ENCODE results near the gene BTNL2.
"Not testable (repeated sequence)": the region's sequence is repeated elsewhere in the genome, so short reads cannot be mapped to it uniquely, and the experiment has no call there.

BTNL2 gene

DNA sequence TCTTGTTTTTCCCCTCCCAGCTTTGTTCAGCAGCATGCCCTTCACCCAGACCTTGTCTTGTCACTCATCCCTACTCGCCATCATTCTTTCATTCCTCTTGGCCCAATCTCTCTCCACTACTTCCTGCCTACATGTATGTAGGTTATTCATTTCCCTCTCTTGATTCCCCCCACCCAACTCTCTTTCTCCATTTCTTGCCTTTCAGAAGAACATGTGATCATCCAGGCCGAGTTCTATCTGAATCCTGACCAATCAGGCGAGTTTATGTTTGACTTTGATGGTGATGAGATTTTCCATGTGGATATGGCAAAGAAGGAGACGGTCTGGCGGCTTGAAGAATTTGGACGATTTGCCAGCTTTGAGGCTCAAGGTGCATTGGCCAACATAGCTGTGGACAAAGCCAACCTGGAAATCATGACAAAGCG is 35.3 kb upstream of the BTNL2 start:
- H3K4me3 ChIP-seq (replicated peaks; ENCODE audit: low read depth, low read length): no peak overlapping the region
- TF ChIP-seq, protein P1, sequence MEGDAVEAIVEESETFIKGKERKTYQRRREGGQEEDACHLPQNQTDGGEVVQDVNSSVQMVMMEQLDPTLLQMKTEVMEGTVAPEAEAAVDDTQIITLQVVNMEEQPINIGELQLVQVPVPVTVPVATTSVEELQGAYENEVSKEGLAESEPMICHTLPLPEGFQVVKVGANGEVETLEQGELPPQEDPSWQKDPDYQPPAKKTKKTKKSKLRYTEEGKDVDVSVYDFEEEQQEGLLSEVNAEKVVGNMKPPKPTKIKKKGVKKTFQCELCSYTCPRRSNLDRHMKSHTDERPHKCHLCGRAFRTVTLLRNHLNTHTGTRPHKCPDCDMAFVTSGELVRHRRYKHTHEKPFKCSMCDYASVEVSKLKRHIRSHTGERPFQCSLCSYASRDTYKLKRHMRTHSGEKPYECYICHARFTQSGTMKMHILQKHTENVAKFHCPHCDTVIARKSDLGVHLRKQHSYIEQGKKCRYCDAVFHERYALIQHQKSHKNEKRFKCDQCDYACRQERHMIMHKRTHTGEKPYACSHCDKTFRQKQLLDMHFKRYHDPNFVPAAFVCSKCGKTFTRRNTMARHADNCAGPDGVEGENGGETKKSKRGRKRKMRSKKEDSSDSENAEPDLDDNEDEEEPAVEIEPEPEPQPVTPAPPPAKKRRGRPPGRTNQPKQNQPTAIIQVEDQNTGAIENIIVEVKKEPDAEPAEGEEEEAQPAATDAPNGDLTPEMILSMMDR (IDR thresholded peaks at IDR 0.05; ENCODE audit: low read depth, low read length, missing control alignments): no peak
- DNase-seq (ENCODE audit: extremely low read depth, low read depth): no peak

DNA sequence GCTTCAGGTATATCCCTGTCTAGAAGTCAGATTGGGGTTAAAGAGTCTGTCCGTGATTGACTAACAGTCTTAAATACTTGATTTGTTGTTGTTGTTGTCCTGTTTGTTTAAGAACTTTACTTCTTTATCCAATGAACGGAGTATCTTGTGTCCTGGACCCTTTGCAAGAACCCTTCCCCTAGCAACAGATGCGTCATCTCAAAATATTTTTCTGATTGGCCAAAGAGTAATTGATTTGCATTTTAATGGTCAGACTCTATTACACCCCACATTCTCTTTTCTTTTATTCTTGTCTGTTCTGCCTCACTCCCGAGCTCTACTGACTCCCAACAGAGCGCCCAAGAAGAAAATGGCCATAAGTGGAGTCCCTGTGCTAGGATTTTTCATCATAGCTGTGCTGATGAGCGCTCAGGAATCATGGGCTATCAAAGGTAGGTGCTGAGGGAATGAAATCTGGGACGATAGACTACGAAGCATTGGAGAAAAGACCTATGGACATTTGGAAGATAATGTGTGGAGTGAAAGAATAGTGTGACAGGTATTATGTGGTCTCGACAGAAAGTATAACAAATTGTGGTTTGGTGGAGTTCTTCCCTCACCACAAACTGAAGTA is 32.7 kb upstream of the BTNL2 start, which contains the start of gene HLA-DRA:
Gene HLA-DRA, plus strand, starts transcription at position 286 of the 613 bp plus-strand sequence. Its CDS starts 64 bp downstream, at position 350.
- TF ChIP-seq, protein P1 (IDR thresholded peaks at IDR 0.05; ENCODE audit: low read depth, low read length, missing control alignments): no peak
- peak; percentile 20 for DNase-seq (ENCODE audit: extremely low read depth, low read depth)
- no peak within 1 kb of the TSS for H3K4me3 ChIP-seq (replicated peaks; ENCODE audit: low read depth, low read length)

DNA sequence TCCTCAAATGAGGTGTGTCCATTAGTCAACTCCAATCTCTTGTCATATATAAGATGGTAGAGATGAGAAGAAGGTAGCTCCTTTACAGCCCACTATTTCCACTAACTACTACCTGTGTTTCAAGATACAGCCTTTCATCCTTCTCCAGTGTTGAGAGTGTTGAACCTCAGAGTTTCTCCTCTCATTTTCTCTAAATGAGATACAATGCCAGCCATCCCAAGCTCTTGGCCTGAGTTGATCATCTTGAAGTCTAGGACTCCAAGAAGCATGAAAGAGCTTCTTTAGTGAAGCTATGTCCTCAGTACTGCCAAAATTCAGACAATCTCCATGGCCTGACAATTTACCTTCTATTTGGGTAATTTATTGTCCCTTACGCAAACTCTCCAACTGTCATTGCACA is 32.2 kb upstream of the BTNL2 start:
- DNase-seq (ENCODE audit: extremely low read depth, low read depth): no peak
- H3K4me3 ChIP-seq (replicated peaks; ENCODE audit: low read depth, low read length): no peak overlapping the region
- TF ChIP-seq, protein P1 (IDR thresholded peaks at IDR 0.05; ENCODE audit: low read depth, low read length, missing control alignments): no peak

DNA sequence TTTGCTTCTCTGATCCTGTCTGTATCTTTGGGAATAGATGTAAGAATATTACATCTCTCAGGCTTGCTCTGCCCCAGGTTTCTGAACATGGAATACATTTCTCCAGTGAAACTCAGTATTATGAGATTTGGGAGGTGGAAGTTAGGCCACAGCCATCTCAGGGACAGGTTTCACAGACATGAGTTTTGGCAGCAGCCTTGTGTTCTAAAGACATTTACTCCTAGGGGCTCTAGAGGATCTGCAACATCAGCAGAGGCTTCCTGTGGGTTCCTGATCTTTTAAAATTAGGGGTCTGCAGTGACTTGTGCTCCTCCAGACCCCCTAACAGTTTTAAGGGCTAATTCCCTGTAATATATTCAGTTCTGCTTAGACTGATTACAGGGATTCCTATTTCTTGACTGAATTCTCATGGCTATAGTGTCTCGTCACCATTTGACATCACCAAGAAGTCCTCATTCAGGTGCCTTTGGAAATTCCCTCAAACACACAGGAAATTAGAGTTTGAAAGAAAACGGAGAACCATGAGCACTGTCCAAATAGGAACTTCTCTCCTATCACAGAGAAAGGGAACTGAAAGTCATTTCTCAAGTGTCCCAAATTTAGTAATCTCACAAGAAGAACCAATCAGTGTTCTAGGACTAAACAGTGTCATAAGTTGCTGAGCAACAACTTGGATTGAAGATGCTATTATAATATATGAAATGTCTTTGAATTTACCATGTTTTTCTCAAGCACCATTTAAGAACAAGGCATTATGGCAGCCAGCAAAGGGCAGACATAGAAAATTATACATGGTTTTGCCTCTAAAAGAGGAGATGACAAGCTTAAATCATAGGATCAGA is 30.2 kb upstream of the BTNL2 start:
- DNase-seq (ENCODE audit: extremely low read depth, low read depth): no peak
- TF ChIP-seq, protein P1 (IDR thresholded peaks at IDR 0.05; ENCODE audit: low read depth, low read length, missing control alignments): no peak
- H3K4me3 ChIP-seq (replicated peaks; ENCODE audit: low read depth, low read length): no peak overlapping the region

DNA sequence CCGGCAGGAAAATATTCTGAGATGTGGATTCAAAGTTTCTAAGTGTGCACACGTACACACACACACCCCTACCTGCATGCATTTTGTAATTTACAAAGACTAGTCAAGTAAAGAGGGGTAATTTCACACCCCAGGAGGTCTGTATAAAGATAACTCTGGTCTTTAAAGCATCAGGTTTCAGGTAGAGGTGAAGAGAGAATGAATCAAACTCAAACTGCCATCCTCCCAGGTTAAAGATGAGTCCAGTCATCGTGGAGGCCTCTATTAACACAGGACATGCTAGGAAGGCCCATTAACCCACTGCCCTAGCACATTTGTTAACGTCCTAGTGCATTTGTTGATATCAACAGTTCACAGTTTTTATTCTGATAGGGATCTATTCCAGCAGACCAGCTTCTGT is 29.2 kb upstream of the BTNL2 start:
- no peak for DNase-seq (ENCODE audit: extremely low read depth, low read depth)

DNA sequence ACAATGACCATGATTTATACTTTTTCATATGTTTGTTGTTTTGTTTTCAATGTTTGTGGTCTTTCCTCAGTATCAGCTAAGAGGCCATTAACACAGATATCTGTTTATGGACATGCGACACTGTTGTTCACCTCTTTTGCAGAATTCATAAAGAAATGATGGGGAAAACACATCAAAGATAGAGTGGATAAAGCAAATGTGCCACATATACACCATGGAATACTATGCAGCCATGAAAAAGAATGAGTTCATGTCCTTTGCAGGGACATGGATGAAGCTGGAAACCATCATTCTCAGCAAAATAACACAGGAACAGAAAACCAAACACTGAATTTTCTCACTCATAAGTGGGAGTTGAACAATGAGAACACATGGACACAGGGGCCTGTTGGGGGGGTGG is 27.0 kb upstream of the BTNL2 start:
- H3K4me3 ChIP-seq (replicated peaks; ENCODE audit: low read depth, low read length); DNase-seq (ENCODE audit: extremely low read depth, low read depth): not testable (repeated sequence)

More for the DNA sequence above, 29.2 kb upstream of the BTNL2 start:
- TF ChIP-seq, protein P1 (IDR thresholded peaks at IDR 0.05; ENCODE audit: low read depth, low read length, missing control alignments): no peak
- no peak overlapping the region for H3K4me3 ChIP-seq (replicated peaks; ENCODE audit: low read depth, low read length)

DNA sequence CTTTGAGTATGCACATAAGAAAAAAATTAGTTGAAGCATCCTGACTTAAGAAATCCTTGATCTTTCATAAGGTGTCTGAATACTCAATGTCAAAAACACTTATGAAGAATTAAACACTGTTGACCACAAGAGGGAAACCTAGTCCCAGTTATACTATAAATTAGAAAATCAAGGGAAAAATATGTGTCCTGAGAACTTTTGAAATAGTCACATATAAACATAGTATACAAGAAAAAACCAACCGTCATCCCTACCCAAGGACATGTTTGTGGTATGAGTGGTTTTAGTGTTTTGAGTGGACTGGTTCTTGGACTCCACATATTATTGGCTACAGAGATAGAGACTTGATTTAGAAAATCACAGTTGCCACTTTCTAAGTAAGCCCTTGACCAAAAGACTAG is 25.1 kb upstream of the BTNL2 start:
- H3K4me3 ChIP-seq (replicated peaks; ENCODE audit: low read depth, low read length): no peak overlapping the region
- TF ChIP-seq, protein P1 (IDR thresholded peaks at IDR 0.05; ENCODE audit: low read depth, low read length, missing control alignments): no peak
- DNase-seq (ENCODE audit: extremely low read depth, low read depth): no peak

Measured in HFF-Myc (cell line).